GM12891 (cell line): Measurements from ENCODE around the gene ZDHHC19.
"Not testable (repeated sequence)": the region's sequence is repeated elsewhere in the genome, so short reads cannot be mapped to it uniquely, and the experiment has no call there.

Experiments used
- POLR2A ChIP-seq: IDR thresholded peaks from 2 replicates; pipeline ENCODE4 v1.6.1; 2011; ENCODE audit warnings: low read depth, low read length, control low read depth
- POLR2AphosphoS5 ChIP-seq: IDR thresholded peaks from 2 replicates; pipeline ENCODE4 v1.6.1; 2011; ENCODE audit warnings: low read depth, low read length, control low read depth

DNA sequence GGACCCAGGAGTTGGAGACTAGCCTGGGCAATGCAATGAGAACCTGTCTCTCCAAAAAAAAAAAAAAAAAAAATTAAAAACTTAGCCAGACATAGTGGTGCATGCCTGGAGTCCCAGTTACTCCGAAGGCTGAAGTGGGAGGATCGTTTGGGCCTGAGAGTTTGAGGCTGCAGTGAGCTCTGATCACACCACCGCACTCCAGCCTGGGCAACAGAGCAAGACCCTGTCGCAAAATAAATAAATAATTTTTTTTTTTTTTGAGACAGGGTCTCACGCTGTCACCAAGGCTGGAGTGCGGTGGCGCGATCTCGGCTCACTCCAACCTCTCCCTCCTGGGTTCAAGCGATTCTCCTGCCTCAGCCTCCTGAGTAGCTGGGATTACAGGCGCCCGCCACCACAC is 40.9 kb downstream of the ZDHHC19 start:
- not testable (repeated sequence) for TF ChIP-seq POLR2A, POLR2AphosphoS5
